GM12878 (cell line): ENCODE measurements around the gene VIT. TPM values are rescaled to one million over a fixed set of nuclear protein-coding genes. Genes with fewer than 3 reads are reported as not detected.

Experiments
- ATF3 ChIP-seq: IDR thresholded peaks from 2 replicates; pipeline ENCODE4 v1.6.1; 2011; ENCODE audit warnings: low read depth, mild to moderate bottlenecking, low read length, moderate library complexity, borderline replicate concordance; ENCODE audit errors: extremely low read depth
- STAT3 ChIP-seq: IDR thresholded peaks from 2 replicates; pipeline ENCODE4 v1.6.1; 2011; ENCODE audit warnings: low read depth, low read length, improper control_type of control experiment
- polyA plus RNA-seq, 11 experiments: library from polyadenylated mRNA; depleted of rRNA in 4 of 11; unstranded in 6 of 11; stranded (reverse) in 5 of 11; fragments of >200 nt; fragmentation: Nextera tagmentation in 4 of 11; fragmentation: Illumina TruSeq in 1 of 11; extraction: Ambion mirVana in 4 of 11; extraction: Trizol in 1 of 11; gene quantifications; 1 replicate in 1 of 11; 2 replicates in 10 of 11; pipeline versions ENCODE4 v1.2.1 to v1.2.3, GENCODE V29; 2011 to 2016; ENCODE audit warnings: inconsistent platforms in 2 of 11, missing spikeins in 2 of 11, low read depth in 1 of 11
- total RNA-seq, 4 experiments: library from RNA; depleted of rRNA in 3 of 4; stranded (reverse); fragments of >200 nt in 3 of 4; fragmentation: Illumina TruSeq in 1 of 4; extraction: Trizol in 1 of 4; gene quantifications; 2 replicates each; pipeline versions ENCODE4 v1.2.1 to v1.2.3, GENCODE V29; 2013 to 2021
- TF ChIP-seq, protein P1 (sequence below): fragments of 450-650 bp; IDR thresholded peaks from 2 replicates; pipeline ENCODE4 v1.6.1; 2016; ENCODE audit warnings: mild to moderate bottlenecking, moderate library complexity, borderline replicate concordance
- TF ChIP-seq, protein P2 (sequence below): fragments of 150-350 bp; IDR thresholded peaks from 2 replicates; pipeline ENCODE4 v1.6.1; 2014; ENCODE audit warnings: mild to moderate bottlenecking, low read depth, low read length
- TF ChIP-seq, protein P3 (sequence below), 3 experiments: IDR thresholded peaks in 2 of 3; conservative IDR thresholded peaks in 1 of 3; 2 replicates each; pipeline ENCODE4 v1.5.1; 2011; ENCODE audit warnings: low read depth in 3 of 3, low read length in 3 of 3, mild to moderate bottlenecking in 3 of 3, control low read depth in 2 of 3, moderate library complexity in 2 of 3, inconsistent platforms in 1 of 3, mixed read lengths in 1 of 3; ENCODE audit not compliant: control insufficient read depth in 2 of 3, insufficient read depth in 1 of 3; ENCODE audit errors: extremely low read depth in 1 of 3

The VIT gene
- total and polyA plus RNA-seq, 10 of the 15 experiments (the other 5 are each of a cell fraction or from before 2014, with no cell fraction given), result 0.05 to 0.14 TPM; not detected in 8

DNA sequence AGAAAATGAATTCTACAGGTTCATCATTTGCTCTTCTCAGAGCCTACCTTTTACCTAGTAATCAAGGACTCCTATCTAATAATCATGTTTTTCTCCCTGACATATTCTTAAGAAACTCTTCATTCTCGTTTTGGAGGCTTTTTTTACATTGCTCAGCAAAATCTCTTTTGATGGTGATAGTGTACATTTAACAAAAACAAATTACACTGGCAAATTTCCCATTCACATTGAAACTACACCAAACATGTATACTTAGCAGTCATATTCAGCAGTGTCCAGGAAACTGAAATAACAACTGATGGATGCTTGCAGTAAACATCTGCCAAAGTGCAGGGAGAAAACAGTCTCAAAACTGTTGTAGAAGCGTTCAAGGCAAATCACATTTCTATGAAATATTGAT lies 4.4 kb upstream of the VIT start (continued):
- TF ChIP-seq, protein P1, sequence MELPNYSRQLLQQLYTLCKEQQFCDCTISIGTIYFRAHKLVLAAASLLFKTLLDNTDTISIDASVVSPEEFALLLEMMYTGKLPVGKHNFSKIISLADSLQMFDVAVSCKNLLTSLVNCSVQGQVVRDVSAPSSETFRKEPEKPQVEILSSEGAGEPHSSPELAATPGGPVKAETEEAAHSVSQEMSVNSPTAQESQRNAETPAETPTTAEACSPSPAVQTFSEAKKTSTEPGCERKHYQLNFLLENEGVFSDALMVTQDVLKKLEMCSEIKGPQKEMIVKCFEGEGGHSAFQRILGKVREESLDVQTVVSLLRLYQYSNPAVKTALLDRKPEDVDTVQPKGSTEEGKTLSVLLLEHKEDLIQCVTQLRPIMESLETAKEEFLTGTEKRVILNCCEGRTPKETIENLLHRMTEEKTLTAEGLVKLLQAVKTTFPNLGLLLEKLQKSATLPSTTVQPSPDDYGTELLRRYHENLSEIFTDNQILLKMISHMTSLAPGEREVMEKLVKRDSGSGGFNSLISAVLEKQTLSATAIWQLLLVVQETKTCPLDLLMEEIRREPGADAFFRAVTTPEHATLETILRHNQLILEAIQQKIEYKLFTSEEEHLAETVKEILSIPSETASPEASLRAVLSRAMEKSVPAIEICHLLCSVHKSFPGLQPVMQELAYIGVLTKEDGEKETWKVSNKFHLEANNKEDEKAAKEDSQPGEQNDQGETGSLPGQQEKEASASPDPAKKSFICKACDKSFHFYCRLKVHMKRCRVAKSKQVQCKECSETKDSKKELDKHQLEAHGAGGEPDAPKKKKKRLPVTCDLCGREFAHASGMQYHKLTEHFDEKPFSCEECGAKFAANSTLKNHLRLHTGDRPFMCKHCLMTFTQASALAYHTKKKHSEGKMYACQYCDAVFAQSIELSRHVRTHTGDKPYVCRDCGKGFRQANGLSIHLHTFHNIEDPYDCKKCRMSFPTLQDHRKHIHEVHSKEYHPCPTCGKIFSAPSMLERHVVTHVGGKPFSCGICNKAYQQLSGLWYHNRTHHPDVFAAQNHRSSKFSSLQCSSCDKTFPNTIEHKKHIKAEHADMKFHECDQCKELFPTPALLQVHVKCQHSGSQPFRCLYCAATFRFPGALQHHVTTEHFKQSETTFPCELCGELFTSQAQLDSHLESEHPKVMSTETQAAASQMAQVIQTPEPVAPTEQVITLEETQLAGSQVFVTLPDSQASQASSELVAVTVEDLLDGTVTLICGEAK, result no peak
- TF ChIP-seq STAT3 (no peak), ATF3 (no peak)
- TF ChIP-seq, protein P2, sequence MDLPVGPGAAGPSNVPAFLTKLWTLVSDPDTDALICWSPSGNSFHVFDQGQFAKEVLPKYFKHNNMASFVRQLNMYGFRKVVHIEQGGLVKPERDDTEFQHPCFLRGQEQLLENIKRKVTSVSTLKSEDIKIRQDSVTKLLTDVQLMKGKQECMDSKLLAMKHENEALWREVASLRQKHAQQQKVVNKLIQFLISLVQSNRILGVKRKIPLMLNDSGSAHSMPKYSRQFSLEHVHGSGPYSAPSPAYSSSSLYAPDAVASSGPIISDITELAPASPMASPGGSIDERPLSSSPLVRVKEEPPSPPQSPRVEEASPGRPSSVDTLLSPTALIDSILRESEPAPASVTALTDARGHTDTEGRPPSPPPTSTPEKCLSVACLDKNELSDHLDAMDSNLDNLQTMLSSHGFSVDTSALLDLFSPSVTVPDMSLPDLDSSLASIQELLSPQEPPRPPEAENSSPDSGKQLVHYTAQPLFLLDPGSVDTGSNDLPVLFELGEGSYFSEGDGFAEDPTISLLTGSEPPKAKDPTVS, result no peak
- TF ChIP-seq, protein P3, sequence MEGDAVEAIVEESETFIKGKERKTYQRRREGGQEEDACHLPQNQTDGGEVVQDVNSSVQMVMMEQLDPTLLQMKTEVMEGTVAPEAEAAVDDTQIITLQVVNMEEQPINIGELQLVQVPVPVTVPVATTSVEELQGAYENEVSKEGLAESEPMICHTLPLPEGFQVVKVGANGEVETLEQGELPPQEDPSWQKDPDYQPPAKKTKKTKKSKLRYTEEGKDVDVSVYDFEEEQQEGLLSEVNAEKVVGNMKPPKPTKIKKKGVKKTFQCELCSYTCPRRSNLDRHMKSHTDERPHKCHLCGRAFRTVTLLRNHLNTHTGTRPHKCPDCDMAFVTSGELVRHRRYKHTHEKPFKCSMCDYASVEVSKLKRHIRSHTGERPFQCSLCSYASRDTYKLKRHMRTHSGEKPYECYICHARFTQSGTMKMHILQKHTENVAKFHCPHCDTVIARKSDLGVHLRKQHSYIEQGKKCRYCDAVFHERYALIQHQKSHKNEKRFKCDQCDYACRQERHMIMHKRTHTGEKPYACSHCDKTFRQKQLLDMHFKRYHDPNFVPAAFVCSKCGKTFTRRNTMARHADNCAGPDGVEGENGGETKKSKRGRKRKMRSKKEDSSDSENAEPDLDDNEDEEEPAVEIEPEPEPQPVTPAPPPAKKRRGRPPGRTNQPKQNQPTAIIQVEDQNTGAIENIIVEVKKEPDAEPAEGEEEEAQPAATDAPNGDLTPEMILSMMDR (IDR thresholded peaks at IDR 0.05 in 2 of 3, conservative IDR thresholded peaks at IDR 0.05 in 1 of 3; ENCODE audit: control insufficient read depth in 2 of 3, extremely low read depth in 1 of 3, insufficient read depth in 1 of 3, low read depth in 3 of 3, low read length in 3 of 3), result no peak
- TF ChIP-seq, all 136 proteins: peak for 0
